Esophagus squamous epithelium (tissue), 5 donors: ENCODE data around the gene GABRP. TPM values are rescaled to one million over a fixed set of nuclear protein-coding genes. Genes with fewer than 3 reads are reported as not detected.

ENCODE experiments used
- DNase-seq: peaks from one replicate; lab custom pipeline; 2025; lab: John Stamatoyannopoulos, UW
- H3K27ac ChIP-seq, 4 donors: fragments of 200-600 bp; sonication (generic); one replicate each; pipeline ENCODE4 v1.5.1; 2016 to 2019; ENCODE audit warnings: mild to moderate bottlenecking in 1 of 4
- H3K27me3 ChIP-seq, 4 donors: fragments of 200-600 bp; sonication (generic); 1 replicate in 3 of 4; 2 replicates in 1 of 4; pipeline versions ENCODE4 v1.5.1 to v1.6.0; 2017 to 2021; ENCODE audit warnings: antibody characterized with exemption in 1 of 4
- H3K36me3 ChIP-seq, 3 donors: fragments of 200-600 bp; sonication (generic); one replicate each; pipeline ENCODE4 v1.5.1; 2016 to 2019
- H3K4me1 ChIP-seq, 3 donors: fragments of 200-600 bp; sonication (generic); one replicate each; pipeline ENCODE4 v1.5.1; 2017 to 2019
- H3K4me3 ChIP-seq, 4 donors: fragments of 200-600 bp; sonication (generic); 1 replicate in 3 of 4; 2 replicates in 1 of 4; pipeline ENCODE4 v1.5.1; 2016 to 2019; ENCODE audit warnings: mild to moderate bottlenecking in 2 of 4, moderate library complexity in 1 of 4
- H3K9me3 ChIP-seq, 3 donors: fragments of 200-600 bp; sonication (generic); one replicate each; pipeline ENCODE4 v1.5.1; 2016 to 2019
- POLR2A ChIP-seq, 4 donors: fragments of 450-650 bp; IDR thresholded peaks; one replicate each; pipeline ENCODE4 v1.6.1; 2017; ENCODE audit warnings: antibody characterized with exemption in 4 of 4, mild to moderate bottlenecking in 4 of 4, moderate library complexity in 3 of 4
- WGBS, 2 donors: methylation state at CpG; one replicate each; pipeline ENCODE4 v1.1.5; 2018; 5-methylcytosine and 5-hydroxymethylcytosine counted together
- intact Hi-C: fragments of 100-400 bp; cut with DNase I; formaldehyde crosslinking; loops from one replicate; pipeline ENCODE4 v1.15.0; 2022
- total RNA-seq, 4 donors: library from RNA; depleted of rRNA; stranded (reverse); fragments of >200 nt; gene quantifications; one replicate each; pipeline ENCODE4 v1.1.0, GENCODE V29; 2016
- TF ChIP-seq, protein P1 (sequence below), 6 experiments: fragments of 450-650 bp in 4 of 6; fragments of 200-600 bp in 2 of 6; sonication (generic) in 2 of 6; IDR thresholded peaks; one replicate each; pipeline ENCODE4 v1.5.1; 2016 to 2019; ENCODE audit warnings: antibody characterized with exemption in 6 of 6, mild to moderate bottlenecking in 4 of 6, moderate library complexity in 4 of 6
- donor health status: DM: yes; HTN: yes; CAD: no.

Gene GABRP
- total RNA-seq, 4 donors from 2014 or later = 1.1 to 49.2 (median 29.2) TPM

DNA sequence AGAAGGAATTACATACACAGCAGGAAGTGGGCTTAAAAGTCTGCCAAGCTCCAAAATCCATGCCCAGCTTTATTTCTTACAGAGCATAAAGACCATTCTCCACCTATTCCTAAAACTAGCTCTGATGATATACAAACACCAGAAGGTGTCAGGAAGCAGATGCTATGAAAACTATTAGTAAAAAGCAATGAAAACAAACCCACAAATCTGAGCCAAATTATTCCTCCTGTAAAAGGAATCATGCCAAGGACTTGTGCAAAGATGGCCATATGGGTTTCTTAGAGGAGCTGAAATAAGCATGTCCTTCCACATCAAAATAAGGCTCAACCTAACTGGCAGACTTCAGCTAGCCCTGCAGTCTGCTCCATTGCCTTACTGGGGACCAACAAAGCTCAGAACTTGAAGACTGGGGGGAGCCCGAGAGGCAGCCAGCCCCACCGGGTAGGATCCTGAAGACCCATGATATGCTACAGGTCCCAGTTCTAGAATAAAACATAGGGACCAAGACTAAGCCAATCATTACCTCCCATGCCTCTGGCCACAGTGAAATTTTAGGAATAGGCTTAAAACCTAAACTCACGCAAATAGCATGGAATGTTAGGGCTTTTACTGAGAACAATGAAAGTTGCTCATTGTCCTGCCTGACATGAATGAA is 42.8 kb upstream of the GABRP start:
- intact Hi-C loops = loop anchor here (5.0 kb wide), 1 partner anchor 52 kb away; no protein-coding TSS in a partner anchor

DNA sequence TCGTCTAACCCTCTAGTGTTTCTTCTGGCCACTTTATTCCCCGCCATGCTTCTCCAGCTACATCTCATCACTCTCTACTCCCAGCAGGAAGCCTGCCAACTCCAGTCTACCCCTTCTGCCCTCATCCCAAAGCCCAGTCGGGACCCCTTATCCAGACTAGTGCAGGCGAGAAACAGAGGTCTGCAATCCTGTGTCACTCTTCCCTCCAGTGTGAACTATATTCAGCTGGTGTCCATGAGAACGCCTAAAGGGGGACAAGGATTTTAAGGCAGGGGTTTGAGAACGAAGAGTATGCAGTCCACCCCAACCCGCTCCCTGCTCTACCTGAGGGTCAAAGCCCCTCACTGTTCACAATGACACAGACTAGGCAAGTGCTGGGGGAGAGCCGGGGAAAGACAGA is 41.7 kb upstream of the GABRP start:
- 69 to 74% methylated on average over 5 to 8 of the region's 8 CpGs for WGBS, 2 donors
- Histone ChIP-seq H3K9me3 (no peaks in the 10 kb centered on the region), H3K4me3 (no peak overlapping the region), H3K27me3 (peaks cover 0 to 29% (median 0%) of the 10 kb centered on the region in 4 donors), H3K4me1 (peaks cover 8 to 27% (median 18%) of the 10 kb centered on the region in 3 donors), H3K27ac (no peak overlapping the region), H3K36me3 (no peaks in the 10 kb centered on the region)
- DNase-seq = no peak
- intact Hi-C loops = loop anchor here (5.0 kb wide), 1 partner anchor 50 kb away; no protein-coding TSS in a partner anchor
- no peak for TF ChIP-seq POLR2A (IDR thresholded peaks at IDR 0.05)
- TF ChIP-seq, protein P1, sequence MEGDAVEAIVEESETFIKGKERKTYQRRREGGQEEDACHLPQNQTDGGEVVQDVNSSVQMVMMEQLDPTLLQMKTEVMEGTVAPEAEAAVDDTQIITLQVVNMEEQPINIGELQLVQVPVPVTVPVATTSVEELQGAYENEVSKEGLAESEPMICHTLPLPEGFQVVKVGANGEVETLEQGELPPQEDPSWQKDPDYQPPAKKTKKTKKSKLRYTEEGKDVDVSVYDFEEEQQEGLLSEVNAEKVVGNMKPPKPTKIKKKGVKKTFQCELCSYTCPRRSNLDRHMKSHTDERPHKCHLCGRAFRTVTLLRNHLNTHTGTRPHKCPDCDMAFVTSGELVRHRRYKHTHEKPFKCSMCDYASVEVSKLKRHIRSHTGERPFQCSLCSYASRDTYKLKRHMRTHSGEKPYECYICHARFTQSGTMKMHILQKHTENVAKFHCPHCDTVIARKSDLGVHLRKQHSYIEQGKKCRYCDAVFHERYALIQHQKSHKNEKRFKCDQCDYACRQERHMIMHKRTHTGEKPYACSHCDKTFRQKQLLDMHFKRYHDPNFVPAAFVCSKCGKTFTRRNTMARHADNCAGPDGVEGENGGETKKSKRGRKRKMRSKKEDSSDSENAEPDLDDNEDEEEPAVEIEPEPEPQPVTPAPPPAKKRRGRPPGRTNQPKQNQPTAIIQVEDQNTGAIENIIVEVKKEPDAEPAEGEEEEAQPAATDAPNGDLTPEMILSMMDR (IDR thresholded peaks at IDR 0.05) = no peak

More for the DNA sequence above, 42.8 kb upstream of the GABRP start:
- peaks cover 4 to 19% (median 16%) of the 10 kb centered on the region in 3 donors for H3K4me1 ChIP-seq
- DNase-seq = no peak
- H3K9me3 ChIP-seq = peaks cover 0 to 7% (median 4%) of the 10 kb centered on the region in 3 donors
- H3K4me3 ChIP-seq = no peak overlapping the region
- TF ChIP-seq, protein P1 (IDR thresholded peaks at IDR 0.05) = no peak
- TF ChIP-seq POLR2A (IDR thresholded peaks at IDR 0.05) = no peak
- 65 to 84% methylated on average over 3 of the region's 3 CpGs for WGBS, 2 donors
- H3K27me3 ChIP-seq = peaks cover 0 to 20% (median 0%) of the 10 kb centered on the region in 4 donors
- no peaks in the 10 kb centered on the region for H3K36me3 ChIP-seq
- no peak overlapping the region for H3K27ac ChIP-seq

DNA sequence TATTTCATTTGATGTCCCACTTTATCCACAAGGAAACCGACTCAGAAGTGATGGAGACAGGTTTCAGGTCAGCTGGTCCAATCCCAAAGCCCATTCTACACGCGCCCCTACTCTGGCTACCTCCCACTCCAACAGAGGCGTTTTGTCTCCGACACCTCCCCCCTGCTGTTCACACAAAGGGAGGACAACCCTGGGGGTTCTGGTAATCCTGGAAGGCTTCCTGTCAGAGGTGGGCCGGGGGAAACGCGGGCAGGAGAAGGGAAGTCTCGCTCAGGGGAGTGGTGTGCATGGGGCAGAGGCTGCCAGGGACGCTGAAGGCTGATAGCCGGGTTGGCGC is 39.7 kb upstream of the GABRP start:
- 5 to 11% methylated on average over 5 to 8 of the region's 12 CpGs for WGBS, 2 donors
- DNase-seq = no peak
- intact Hi-C loops = loop anchor here (5.0 kb wide), 1 partner anchor 48 kb away; no protein-coding TSS in a partner anchor

DNA sequence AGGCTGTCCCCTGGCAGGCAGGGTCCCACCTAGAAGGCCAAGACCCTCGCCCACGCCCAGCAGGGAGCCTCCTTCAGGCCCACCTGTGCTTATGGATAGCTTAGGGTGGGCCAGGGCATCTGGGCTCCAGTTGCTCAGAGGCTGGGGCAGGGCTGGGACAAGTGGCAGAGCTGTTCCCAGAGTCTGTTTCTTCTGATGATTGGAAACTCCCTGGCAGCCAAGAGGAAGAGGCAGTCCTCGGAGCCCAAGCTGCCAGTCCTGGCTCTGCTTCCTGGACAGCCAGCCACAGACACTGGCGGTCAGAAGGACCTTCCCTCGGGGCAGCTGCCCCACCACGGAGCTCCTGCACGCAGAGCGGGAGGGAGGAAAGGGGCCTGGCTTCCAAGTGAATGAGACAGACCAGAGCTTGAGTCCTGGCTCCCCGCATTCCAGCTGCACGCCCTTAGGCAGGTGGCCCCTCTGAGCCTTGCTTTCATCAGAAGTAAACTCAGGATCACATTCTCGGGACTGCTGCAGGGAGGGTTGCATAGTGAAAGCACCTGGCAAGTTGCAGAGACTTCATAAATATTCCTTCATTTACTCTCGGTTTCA is 37.9 kb upstream of the GABRP start:
- Histone ChIP-seq H3K36me3 (no peaks in the 10 kb centered on the region), H3K4me3 (no peak overlapping the region), H3K27ac (peak overlapping the region; percentile 12 to 65 (median 48)), H3K9me3 (no peaks in the 10 kb centered on the region), H3K4me1 (peaks cover 8 to 48% (median 18%) of the 10 kb centered on the region in 3 donors), H3K27me3 (peaks cover 0 to 29% (median 0%) of the 10 kb centered on the region in 4 donors)
- intact Hi-C loops = no loop called here
- no peak for DNase-seq
- 0% methylated on average over 3 of the region's 12 CpGs; no CpG with 5 or more reads in 1 of the 2 donors for WGBS, 2 donors
- TF ChIP-seq, protein P1 (IDR thresholded peaks at IDR 0.05) = no peak
- no peak for TF ChIP-seq POLR2A (IDR thresholded peaks at IDR 0.05)

More for the DNA sequence above, 39.7 kb upstream of the GABRP start:
- Histone ChIP-seq H3K27ac (no peak overlapping the region), H3K4me3 (no peak overlapping the region), H3K9me3 (no peaks in the 10 kb centered on the region), H3K36me3 (no peaks in the 10 kb centered on the region), H3K27me3 (peaks cover 0 to 29% (median 0%) of the 10 kb centered on the region in 4 donors), H3K4me1 (peaks cover 8 to 31% (median 18%) of the 10 kb centered on the region in 3 donors)
- TF ChIP-seq POLR2A (IDR thresholded peaks at IDR 0.05) = no peak
- TF ChIP-seq, protein P1 (IDR thresholded peaks at IDR 0.05) = no peak
